Hematopoietic multipotent progenitor cell treated with erythropoietin and hydrocortisone succinate and interleukin-3 and kit ligand, for 8 days (in vitro differentiated cells): ENCODE results near the gene PNPLA5.
A peak's percentile ranks its signal among the peaks of the same experiment; 100 is the strongest.

Experiments used
- DNase-seq: peaks from one replicate; pipeline ENCODE4 v3.0.0-alpha.2; 2015

PNPLA5 gene

GRCh38 chr22:43853328-43853931, 38.4 kb downstream of the PNPLA5 start:
- peak; percentile 5 for DNase-seq

- DNase-seq, result no peak
These were observed 39.1 kb downstream of the PNPLA5 start for GRCh38 chr22:43852573-43853327.

- DNase-seq, result no peak
These were observed 39.9 kb downstream of the PNPLA5 start for GRCh38 chr22:43851979-43852307.

GRCh38 chr22:43851058-43851978, 40.5 kb downstream of the PNPLA5 start:
- no peak for DNase-seq

- no peak for DNase-seq
These were observed 41.3 kb downstream of the PNPLA5 start for GRCh38 chr22:43850529-43850928.

- DNase-seq, result no peak
These were observed 42.1 kb downstream of the PNPLA5 start for GRCh38 chr22:43849731-43850130.

GRCh38 chr22:43848366-43849171, 43.2 kb downstream of the PNPLA5 start:
- no peak for DNase-seq

- no peak for DNase-seq
These were observed 44.2 kb downstream of the PNPLA5 start for GRCh38 chr22:43847376-43848289.

- DNase-seq, result no peak
These were observed 44.8 kb downstream of the PNPLA5 start for GRCh38 chr22:43846966-43847365.

- no peak for DNase-seq
These were observed 45.8 kb downstream of the PNPLA5 start for GRCh38 chr22:43845981-43846380.

- no peak for DNase-seq
These were observed 47.0 kb downstream of the PNPLA5 start for GRCh38 chr22:43844560-43845545.

GRCh38 chr22:43843783-43844530, 47.9 kb downstream of the PNPLA5 start:
- no peak for DNase-seq

- no peak for DNase-seq
These were observed 50.1 kb downstream of the PNPLA5 start for GRCh38 chr22:43841742-43842141.

- DNase-seq, result no peak
These were observed 51.0 kb downstream of the PNPLA5 start for GRCh38 chr22:43840851-43841250.

- DNase-seq, result no peak
These were observed 51.4 kb downstream of the PNPLA5 start for GRCh38 chr22:43840431-43840830.

- DNase-seq, result no peak
These were observed 52.0 kb downstream of the PNPLA5 start for GRCh38 chr22:43839781-43840180.

- DNase-seq, result no peak
These were observed 53.1 kb downstream of the PNPLA5 start for GRCh38 chr22:43838571-43839307.

GRCh38 chr22:43838161-43838560, 53.7 kb downstream of the PNPLA5 start:
- no peak for DNase-seq

GRCh38 chr22:43837666-43838065, 54.1 kb downstream of the PNPLA5 start:
- DNase-seq, result no peak
